ENCODE data around the gene SAMM50. TPM values are rescaled to one million over a fixed set of nuclear protein-coding genes. Genes with fewer than 3 reads are reported as not detected.

SAMM50 gene
- total and polyA plus RNA-seq, 2 experiments from 2014 or later: 58.6 to 60.3 TPM

DNA sequence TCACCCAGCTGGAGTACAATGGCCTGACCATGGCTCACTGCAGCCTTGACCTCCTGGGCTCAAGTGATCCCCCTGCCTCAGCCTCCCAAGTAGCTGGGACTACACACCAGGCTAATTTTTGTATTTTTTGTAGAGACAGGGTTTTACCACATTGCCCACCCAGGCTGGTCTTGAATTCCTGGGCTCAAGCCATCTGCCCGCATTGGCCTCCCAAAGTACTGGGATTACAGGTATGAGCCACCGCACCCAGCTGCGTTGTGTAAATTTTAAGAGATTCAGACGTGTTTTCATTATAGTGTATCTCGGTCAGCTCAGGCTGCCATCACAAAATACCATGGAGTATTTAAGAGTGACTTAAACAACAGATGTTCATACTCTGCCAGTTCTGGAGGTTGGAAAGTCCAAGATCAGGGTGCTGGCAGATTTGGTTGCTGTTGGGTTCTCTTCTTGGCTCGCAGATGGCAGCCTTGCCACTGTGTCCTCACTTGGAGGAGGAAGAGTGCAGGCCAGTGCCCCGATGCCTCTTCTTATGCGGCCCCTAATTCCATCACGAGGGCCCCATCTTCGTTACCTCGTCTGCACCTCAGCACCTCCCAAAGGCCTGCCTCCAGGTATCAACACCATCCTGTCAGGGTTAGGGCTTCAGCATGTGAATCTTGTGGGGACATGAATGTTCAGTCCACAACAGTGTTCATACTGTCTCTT lies 36.2 kb downstream of the SAMM50 start:
- Histone ChIP-seq H3K9me2 (ENCODE audit: insufficient read depth) (no peaks in the 10 kb centered on the region), H3K4me2 (no peak overlapping the region), H3K4me3 (no peak overlapping the region), H3K27ac (ENCODE audit: low read depth) (no peak overlapping the region), H3K4me1 (ENCODE audit: insufficient read depth) (no peaks in the 10 kb centered on the region), H4K20me1 (replicated peaks; ENCODE audit: insufficient read depth) (no peaks in the 10 kb centered on the region; the same call in none of the 2 replicates), H3K27me3 (ENCODE audit: insufficient read depth) (no peaks in the 10 kb centered on the region), H3F3A (replicated peaks; ENCODE audit: low read depth) (0 out of 2 replicates have a peak, but pooled peaks cover 4% of the 10 kb centered on the region), H2AFZ (no peak overlapping the region), H3K36me3 (ENCODE audit: insufficient read depth) (no peaks in the 10 kb centered on the region), H3K79me2 (replicated peaks; ENCODE audit: insufficient read depth) (0 out of 2 replicates have a peak, but pooled peaks cover 3% of the 10 kb centered on the region)
- no peak for TF ChIP-seq ZNF331 (CRISPR knock-in tag; IDR thresholded peaks at IDR 0.05; ENCODE audit: low read depth)
- TF ChIP-seq, protein P1, sequence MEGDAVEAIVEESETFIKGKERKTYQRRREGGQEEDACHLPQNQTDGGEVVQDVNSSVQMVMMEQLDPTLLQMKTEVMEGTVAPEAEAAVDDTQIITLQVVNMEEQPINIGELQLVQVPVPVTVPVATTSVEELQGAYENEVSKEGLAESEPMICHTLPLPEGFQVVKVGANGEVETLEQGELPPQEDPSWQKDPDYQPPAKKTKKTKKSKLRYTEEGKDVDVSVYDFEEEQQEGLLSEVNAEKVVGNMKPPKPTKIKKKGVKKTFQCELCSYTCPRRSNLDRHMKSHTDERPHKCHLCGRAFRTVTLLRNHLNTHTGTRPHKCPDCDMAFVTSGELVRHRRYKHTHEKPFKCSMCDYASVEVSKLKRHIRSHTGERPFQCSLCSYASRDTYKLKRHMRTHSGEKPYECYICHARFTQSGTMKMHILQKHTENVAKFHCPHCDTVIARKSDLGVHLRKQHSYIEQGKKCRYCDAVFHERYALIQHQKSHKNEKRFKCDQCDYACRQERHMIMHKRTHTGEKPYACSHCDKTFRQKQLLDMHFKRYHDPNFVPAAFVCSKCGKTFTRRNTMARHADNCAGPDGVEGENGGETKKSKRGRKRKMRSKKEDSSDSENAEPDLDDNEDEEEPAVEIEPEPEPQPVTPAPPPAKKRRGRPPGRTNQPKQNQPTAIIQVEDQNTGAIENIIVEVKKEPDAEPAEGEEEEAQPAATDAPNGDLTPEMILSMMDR (conservative IDR thresholded peaks at IDR 0.05; ENCODE audit: low read depth in 2 of 2): no peak
- TF ChIP-seq, protein P2, sequence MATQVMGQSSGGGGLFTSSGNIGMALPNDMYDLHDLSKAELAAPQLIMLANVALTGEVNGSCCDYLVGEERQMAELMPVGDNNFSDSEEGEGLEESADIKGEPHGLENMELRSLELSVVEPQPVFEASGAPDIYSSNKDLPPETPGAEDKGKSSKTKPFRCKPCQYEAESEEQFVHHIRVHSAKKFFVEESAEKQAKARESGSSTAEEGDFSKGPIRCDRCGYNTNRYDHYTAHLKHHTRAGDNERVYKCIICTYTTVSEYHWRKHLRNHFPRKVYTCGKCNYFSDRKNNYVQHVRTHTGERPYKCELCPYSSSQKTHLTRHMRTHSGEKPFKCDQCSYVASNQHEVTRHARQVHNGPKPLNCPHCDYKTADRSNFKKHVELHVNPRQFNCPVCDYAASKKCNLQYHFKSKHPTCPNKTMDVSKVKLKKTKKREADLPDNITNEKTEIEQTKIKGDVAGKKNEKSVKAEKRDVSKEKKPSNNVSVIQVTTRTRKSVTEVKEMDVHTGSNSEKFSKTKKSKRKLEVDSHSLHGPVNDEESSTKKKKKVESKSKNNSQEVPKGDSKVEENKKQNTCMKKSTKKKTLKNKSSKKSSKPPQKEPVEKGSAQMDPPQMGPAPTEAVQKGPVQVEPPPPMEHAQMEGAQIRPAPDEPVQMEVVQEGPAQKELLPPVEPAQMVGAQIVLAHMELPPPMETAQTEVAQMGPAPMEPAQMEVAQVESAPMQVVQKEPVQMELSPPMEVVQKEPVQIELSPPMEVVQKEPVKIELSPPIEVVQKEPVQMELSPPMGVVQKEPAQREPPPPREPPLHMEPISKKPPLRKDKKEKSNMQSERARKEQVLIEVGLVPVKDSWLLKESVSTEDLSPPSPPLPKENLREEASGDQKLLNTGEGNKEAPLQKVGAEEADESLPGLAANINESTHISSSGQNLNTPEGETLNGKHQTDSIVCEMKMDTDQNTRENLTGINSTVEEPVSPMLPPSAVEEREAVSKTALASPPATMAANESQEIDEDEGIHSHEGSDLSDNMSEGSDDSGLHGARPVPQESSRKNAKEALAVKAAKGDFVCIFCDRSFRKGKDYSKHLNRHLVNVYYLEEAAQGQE (IDR thresholded peaks at IDR 0.05; ENCODE audit: unreplicated experiment): no peak
- Mint-ChIP-seq H3K27ac (no peak overlapping the region), H3K36me3 (ENCODE audit: low read depth) (peaks cover 68% of the 10 kb centered on the region), H3K4me1 (peaks cover 7% of the 10 kb centered on the region; the same call in 2 of the 3 replicates), H3K9me3 (no peaks in the 10 kb centered on the region), H3K4me3 (no peak overlapping the region), H3K27me3 (ENCODE audit: insufficient read depth, low read depth, poor library complexity) (peaks cover 7% of the 10 kb centered on the region)
- ATAC-seq (no peak), DNase-seq (ENCODE audit: low spot score) (no peak)

DNA sequence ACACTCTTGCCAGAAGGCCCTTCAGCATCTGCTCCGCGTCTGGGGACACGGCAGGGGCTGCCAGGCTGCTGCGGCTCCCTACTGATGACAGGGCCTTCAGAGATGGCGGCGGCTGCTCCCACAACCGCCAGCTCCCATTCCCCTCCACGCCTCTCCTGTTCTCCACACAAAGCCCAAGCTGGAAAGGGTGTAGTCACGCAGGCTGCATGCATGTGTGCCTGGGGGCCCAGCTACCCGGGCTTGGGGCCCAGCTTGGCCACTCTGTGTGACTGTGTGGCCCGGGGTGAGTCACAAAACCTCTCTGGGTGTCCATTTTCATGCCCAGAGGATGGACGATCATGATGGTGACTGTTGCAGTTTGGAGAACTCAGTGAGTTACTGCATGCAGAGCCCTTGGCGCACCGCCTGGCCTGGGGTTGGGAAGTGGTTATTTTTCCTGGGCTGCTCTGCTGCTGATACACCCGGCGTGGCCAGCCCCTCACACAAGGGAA lies 37.1 kb downstream of the SAMM50 start:
- H3K4me3 Mint-ChIP-seq: no peak overlapping the region
- no peak overlapping the region for H3K4me3 ChIP-seq
- H3K4me1 ChIP-seq (ENCODE audit: insufficient read depth): no peaks in the 10 kb centered on the region
- H2AFZ ChIP-seq: no peak overlapping the region
- peaks cover 73% of the 10 kb centered on the region for H3K36me3 Mint-ChIP-seq (ENCODE audit: low read depth)
- no peak for ATAC-seq
- H3K9me3 Mint-ChIP-seq: no peaks in the 10 kb centered on the region
- no peaks in the 10 kb centered on the region for H3K27me3 ChIP-seq (ENCODE audit: insufficient read depth)
- H3K79me2 ChIP-seq (replicated peaks; ENCODE audit: insufficient read depth): 0 out of 2 replicates have a peak, but pooled peaks cover 3% of the 10 kb centered on the region
- peaks cover 6% of the 10 kb centered on the region for H3K27me3 Mint-ChIP-seq (ENCODE audit: insufficient read depth, low read depth, poor library complexity)
- 0 out of 2 replicates have a peak, but pooled peaks cover 4% of the 10 kb centered on the region for H3F3A ChIP-seq (replicated peaks; ENCODE audit: low read depth)
- no peak overlapping the region for H3K27ac ChIP-seq (ENCODE audit: low read depth)
- no peaks in the 10 kb centered on the region; the same call in none of the 2 replicates for H4K20me1 ChIP-seq (replicated peaks; ENCODE audit: insufficient read depth)
- no peak overlapping the region for H3K27ac Mint-ChIP-seq
- no peak overlapping the region for H3K4me2 ChIP-seq
- no peaks in the 10 kb centered on the region for H3K9me2 ChIP-seq (ENCODE audit: insufficient read depth)
- H3K36me3 ChIP-seq (ENCODE audit: insufficient read depth): peaks cover 4% of the 10 kb centered on the region; the same call in 1 of the 2 replicates
- peaks cover 10% of the 10 kb centered on the region; the same call in 2 of the 3 replicates for H3K4me1 Mint-ChIP-seq
- DNase-seq (ENCODE audit: low spot score): no peak
- no peak for TF ChIP-seq JUNB (IDR thresholded peaks at IDR 0.05; ENCODE audit: unreplicated experiment)
- no peak for TF ChIP-seq POLR2AphosphoS5 (IDR thresholded peaks at IDR 0.05; ENCODE audit: low read depth)
- no peak for TF ChIP-seq ZNF114 (CRISPR knock-in tag; IDR thresholded peaks at IDR 0.05)
- TF ChIP-seq STAT1 (IDR thresholded peaks at IDR 0.05; ENCODE audit: unreplicated experiment): no peak
- no peak for TF ChIP-seq NANOG (IDR thresholded peaks at IDR 0.05; ENCODE audit: borderline replicate concordance)
- TF ChIP-seq, protein P2 (IDR thresholded peaks at IDR 0.05; ENCODE audit: unreplicated experiment): no peak
